Heart left ventricle (tissue), 13 donors: Measurements from ENCODE around the gene HDAC5.

Experiments
- POLR2A ChIP-seq, 2 donors: fragments of 450-650 bp; IDR thresholded peaks; one replicate each; pipeline ENCODE4 v1.6.1; 2017; ENCODE audit warnings: antibody characterized with exemption in 2 of 2, mild to moderate bottlenecking in 2 of 2, moderate library complexity in 2 of 2
- TF ChIP-seq, protein P1 (sequence below), 12 donors: fragments of 200-600 bp; sonication (generic) in 4 of 12; IDR thresholded peaks; one replicate each; pipeline versions ENCODE4 v1.5.0 to v1.8.0; 2018 to 2022; ENCODE audit warnings: antibody characterized with exemption in 12 of 12, mild to moderate bottlenecking in 5 of 12
- donor health status: ischemic (EF 13 %, LVEDD 7.1; RV severe dilation, severe dysfunction).
- donor health status: DM: no; HTN: yes; CAD: no.
- donor health status: DM: no; HTN: no; CAD: no.
- donor health status: ischemic (EF 25% LVEDD 6.9; RV normal size, moderate dysfunction).
- donor health status: ischemic (EF 25% LVEDD 5.7; RV mildly dilated, moderate dysfunction).
- donor health status: ischemic (EF 35%, LVEDD 5.7; RV mildly dilated, moderate dysfunction).
- donor health status: nonischemic (EF 11% LVEDD 7.7; RV severe dilation, severe dysfunction).
- donor health status: DM: yes; HTN: yes; CAD: no.
- donor health status: PGD.
- donor health status: ischemic (EF 29% LVEDD 5.4; RV normal size, mild dysfunction).
- donor health status: nonischemic (EF 23%, LVEDD 6.1; RV moderate dilation, normal function).

DNA sequence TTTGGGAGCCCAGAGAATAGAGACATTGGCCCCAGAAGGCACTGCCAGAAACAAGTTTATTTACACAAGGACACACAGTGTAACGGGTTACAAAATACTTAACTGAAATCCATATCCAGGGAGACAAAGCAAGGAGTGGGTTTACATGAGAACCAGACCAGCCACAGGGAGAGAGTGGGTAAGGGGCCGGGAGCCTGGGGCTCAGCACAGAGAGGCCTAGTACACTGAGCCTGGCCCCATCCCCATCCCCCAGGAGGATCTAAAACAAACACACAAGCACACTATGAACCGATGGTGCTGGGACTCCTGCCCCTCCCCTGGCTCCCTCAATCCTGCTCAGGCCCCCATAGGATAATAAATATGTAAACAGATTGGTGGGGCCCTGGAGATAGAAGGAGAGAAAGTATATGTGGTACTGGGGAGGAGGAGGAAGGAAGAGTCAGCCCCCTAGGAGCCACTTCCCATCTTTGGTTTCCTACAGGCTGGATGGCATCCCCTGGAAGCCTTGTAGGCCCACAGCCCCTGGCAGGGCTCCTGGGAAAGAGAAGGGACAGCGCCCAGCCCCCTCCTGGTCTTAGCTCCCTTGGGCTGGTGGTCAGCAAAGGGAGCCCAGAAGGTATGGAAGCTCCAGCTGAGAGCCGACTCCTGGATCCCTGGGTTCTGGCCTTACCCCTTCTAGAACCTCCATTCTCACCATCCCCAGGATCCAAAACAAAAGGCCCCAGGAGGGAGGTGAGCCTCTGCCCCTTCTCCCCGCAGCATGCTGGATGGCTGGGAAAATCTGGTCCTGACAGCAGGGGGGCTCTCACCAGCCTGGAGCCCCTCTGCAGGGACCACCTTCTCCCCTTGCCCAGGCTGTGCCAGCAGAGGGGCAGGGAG is 46.5 kb downstream of the HDAC5 start:
- TF ChIP-seq, protein P1, sequence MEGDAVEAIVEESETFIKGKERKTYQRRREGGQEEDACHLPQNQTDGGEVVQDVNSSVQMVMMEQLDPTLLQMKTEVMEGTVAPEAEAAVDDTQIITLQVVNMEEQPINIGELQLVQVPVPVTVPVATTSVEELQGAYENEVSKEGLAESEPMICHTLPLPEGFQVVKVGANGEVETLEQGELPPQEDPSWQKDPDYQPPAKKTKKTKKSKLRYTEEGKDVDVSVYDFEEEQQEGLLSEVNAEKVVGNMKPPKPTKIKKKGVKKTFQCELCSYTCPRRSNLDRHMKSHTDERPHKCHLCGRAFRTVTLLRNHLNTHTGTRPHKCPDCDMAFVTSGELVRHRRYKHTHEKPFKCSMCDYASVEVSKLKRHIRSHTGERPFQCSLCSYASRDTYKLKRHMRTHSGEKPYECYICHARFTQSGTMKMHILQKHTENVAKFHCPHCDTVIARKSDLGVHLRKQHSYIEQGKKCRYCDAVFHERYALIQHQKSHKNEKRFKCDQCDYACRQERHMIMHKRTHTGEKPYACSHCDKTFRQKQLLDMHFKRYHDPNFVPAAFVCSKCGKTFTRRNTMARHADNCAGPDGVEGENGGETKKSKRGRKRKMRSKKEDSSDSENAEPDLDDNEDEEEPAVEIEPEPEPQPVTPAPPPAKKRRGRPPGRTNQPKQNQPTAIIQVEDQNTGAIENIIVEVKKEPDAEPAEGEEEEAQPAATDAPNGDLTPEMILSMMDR (IDR thresholded peaks at IDR 0.05): no peak
- no peak for TF ChIP-seq POLR2A (IDR thresholded peaks at IDR 0.05)
